ENCODE data around the gene CDH2.

CDH2 gene

DNA sequence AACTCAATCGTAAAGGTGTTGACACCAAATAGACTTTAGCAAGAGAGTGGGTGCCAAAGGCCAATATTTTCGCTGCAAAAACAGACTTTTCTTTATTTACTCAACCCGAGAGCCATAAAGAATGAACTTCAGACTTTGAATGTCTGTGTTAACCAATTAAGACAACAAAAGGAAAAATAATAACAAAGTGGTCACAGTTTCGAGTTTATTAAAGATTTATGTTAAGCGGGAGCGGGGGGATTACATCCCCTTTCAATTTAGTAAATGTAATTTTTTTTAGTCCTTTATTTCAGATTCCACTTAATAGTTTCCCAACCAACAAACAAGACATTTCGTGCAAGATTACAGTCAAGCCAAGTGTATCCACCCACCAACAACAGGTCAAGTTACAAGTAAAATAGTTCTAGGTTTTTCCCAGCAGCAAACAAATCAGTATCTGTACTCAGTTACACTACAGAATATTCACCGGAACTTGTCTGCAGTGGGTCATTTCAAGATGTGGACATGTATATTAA, 9.0 kb downstream of the CDH2 start:
- no peak for DNase-seq

- no peak for DNase-seq
Measured at GRCh38 chr18:28164771-28165483, 12.0 kb downstream of the CDH2 start.

GRCh38 chr18:28163201-28163775, 13.6 kb downstream of the CDH2 start:
- DNase-seq = no peak

DNA sequence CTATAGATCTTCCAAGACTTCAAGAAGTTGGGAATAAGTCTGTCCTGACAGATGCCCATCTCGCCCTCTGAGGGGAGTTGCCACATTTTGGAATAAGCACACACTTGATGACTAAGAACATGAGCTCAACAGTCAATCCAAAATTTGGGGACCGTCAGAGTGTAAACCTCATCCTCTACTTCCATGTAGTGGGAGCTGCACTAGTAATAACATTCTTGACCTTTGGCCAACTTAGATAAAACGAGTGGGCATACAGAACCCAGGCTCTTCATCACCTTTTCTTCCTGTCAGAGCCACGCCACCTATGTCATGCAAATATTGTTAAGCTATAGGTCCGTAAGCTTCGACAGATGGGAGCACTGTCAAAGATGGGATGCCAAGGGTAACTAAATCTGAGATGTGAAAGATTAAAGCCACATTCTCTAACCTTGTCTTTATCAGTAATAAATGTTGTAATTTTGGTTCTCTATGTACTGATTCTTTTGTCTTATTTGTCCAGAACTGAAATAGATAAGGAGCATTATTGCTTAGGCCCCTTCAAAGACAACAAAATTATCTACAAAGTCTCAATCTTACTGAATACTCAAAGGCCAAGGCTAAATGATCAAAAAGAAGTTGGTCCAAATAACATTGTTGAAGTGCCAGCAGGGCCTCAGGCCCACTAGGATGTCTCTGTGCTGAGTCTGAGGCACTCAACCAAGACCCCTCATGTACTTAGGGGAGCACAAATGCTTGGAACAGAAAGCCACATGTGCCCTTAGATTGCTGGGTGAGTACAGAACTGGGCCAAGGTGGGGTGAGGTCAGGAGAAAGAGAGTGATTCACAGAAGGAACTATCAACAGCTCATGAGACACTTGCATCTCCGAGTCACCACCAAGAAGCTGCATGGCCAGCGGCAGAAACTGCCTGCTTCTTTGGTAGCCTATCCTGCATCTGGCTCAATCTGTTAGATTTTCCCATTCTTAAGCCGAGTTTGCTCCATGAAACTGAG, 15.0 kb downstream of the CDH2 start:
- DNase-seq = no peak

DNA sequence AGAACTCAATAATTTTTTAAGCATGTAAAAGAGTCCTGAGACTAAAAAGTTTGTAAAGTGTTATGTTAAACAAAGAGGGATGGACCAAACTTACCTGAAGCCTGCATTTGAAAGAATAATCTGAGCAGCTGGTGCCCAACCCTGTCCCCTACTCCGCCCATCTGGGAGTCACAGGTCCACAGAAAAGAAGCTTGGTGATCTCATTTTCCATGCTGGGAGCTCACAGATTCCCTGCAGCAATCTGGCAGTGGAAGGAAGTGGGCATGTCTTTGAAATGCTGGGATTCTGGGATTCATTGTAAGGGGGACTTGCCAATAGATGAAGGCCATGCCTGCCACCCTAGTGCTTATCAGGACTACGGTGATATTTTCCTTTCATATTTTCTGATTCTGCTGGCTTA, 17.9 kb downstream of the CDH2 start:
- DNase-seq = no peak

DNA sequence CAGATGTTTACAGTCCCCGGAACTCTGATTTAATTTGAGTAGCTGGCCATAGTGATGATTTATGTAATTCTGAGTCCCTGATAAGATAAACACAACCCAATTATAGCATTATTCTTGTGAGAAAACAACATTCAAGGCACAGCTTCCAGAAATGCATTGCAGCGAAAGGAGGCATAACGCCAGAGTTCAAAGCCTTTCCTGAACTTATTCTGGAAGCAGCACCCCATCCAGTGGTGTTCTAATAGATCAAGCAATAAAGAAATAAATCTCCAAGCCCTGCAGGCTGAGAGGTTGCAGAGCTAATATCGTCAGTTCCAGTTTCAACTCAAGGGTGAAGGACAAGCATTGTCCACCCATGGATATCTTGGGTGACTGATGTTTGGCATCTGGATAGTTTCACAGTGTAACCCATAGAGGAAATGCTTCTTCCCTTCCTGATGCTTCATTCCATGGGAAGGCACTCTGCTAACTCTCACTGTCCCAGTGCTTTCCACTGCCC, 18.8 kb downstream of the CDH2 start:
- no peak for DNase-seq

DNA sequence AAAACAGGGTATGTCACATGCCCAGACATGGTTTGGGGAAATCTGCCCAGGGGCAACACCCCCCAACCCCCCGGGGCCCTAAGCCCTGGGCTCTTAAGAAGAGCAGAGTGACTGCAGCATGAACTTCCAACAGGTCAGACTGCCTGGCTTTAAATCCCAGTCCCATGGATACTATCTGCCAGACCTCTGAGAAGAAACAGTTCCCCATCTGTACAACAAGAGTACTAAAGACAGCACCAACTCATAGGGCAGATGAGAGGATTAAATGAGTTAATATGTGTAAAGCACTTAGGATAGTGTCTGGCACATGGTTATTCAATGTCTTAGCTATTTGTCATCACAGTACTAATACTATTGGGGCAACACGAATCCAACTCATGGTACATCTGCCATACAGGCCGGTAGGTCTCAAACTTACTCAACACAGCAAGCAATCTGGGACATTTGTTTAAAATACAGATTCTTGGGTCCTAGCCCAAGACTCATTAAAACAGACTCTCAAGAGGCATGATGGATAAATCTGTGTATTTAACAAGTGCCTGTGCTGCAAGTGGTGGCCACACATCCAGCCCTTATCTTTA, 23.4 kb downstream of the CDH2 start:
- no peak for DNase-seq

- DNase-seq = no peak
Measured at GRCh38 chr18:28152754-28153153, 24.2 kb downstream of the CDH2 start.

GRCh38 chr18:28152354-28152753, 24.6 kb downstream of the CDH2 start:
- DNase-seq = no peak

- DNase-seq = no peak
Measured at GRCh38 chr18:28151434-28151833, 25.5 kb downstream of the CDH2 start.

GRCh38 chr18:28150925-28151324, 26.0 kb downstream of the CDH2 start:
- DNase-seq = no peak

GRCh38 chr18:28149810-28150420, 27.0 kb downstream of the CDH2 start:
- DNase-seq = no peak

DNA sequence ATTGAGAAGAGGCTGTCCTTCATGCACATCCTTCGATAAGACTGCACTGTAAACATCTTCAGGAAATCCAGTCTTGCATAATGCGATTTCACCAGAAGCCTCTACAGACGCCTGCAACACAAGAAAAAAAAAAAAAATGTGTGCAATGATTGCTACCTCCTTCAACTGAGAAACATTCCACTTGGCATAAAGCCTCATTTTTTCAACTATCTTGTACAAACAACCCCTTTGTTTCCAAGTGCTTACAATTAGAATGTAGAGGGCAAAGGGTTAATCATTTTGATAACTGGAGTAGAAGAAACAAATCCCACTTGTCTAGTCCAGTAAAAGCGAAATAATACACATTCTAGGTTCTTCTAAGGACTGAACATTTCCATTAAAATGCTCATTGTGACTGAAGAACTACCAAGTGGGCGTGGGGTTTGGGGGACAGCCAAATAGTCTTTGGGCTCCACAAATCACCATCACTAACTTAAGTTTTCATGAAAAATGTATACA, 29.2 kb downstream of the CDH2 start:
- DNase-seq = no peak

DNA sequence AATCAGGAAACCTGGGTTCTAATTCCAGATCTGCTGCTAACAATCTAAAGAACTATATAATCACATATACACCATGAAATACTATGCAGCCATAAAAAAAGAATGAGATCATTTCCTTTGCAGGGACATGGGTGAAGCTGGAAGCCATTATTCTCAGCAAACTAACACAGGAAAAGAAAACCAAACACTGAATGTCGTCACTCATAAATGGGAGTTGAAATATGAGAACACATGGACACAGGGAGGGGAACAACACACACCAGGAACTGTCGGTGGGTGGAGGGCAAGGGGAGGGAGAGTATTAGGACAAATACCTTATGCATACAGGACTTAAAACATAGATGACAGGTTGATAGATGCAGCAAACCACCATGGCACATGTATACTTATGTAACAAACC, 33.2 kb downstream of the CDH2 start:
- no peak for DNase-seq

- no peak for DNase-seq
Measured at GRCh38 chr18:28138816-28139215, 38.1 kb downstream of the CDH2 start.

GRCh38 chr18:28136071-28136470, 40.9 kb downstream of the CDH2 start:
- no peak for DNase-seq

DNA sequence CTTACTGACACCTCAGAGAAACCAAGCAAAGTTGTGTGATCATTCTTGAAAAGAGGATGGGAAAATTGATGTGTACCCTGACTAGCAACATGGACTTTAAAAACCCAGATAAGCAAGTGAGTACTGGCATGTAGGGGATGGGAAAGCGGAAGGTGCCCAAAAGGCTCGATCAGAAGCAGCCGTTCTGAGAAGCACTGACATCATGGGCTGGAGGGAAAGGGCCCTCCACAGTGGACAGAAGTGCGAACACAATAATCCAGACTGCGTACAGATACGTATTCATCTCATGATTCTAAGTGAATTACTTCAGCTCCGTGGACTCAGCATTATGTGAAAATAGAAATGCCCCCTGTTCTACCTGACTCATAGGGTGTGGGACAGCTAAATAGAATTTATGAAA, 42.2 kb downstream of the CDH2 start:
- no peak for DNase-seq

GRCh38 chr18:28132084-28132483, 44.8 kb downstream of the CDH2 start:
- DNase-seq = no peak

DNA sequence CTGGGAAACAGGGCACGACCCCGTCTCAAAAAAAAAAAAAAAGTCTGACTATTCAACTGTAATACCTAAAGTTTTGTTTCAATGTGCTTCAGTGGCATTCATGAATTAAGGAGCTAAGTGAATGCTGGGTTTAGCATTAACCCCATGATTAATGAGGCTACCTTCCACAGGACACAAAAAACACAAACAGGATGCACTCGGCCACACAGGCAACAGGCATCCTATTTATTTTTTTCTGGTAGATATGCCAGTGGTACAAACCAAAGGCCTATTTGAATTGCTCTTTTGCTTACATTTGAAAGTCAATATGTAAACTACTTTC, 48.3 kb downstream of the CDH2 start:
- DNase-seq = no peak

- DNase-seq = no peak
Measured at GRCh38 chr18:28127763-28128658, 48.9 kb downstream of the CDH2 start.

GRCh38 chr18:28127228-28127627, 49.7 kb downstream of the CDH2 start:
- DNase-seq = no peak
